ENCODE results near the gene SLC28A3. TPM values are rescaled to one million over a fixed set of nuclear protein-coding genes. Genes with fewer than 3 reads are reported as not detected.
"Not testable (repeated sequence)": the region's sequence is repeated elsewhere in the genome, so short reads cannot be mapped to it uniquely, and the experiment has no call there.

The SLC28A3 gene
- under 1 TPM in 1 of 9 donors, not detected in 8; under 0.01 TPM for total RNA-seq
- under 1 TPM in 2 of 3 donors, not detected in 1; 0.04 to 0.40 TPM for polyA plus RNA-seq
- long read RNA-seq, donor 1: 0 reads
- long read RNA-seq, donor 2: 0 reads
- long read RNA-seq, donor 3: 0 reads
- long read RNA-seq, donor 4: 0 reads
- long read RNA-seq, donor 5: 0 reads
- long read RNA-seq, donor 6: 0 reads
- long read RNA-seq, donor 7: 0 reads
- long read RNA-seq, donor 8: 0 reads
- long read RNA-seq, donor 9: 0 reads
- long read RNA-seq, donor 10: 0 reads

- Histone ChIP-seq H3K27me3 (no peaks in the 10 kb centered on the region), H3K36me3 (replicated peaks in 1 of 2) (no peaks in the 10 kb centered on the region), H3K27ac (no peak within 1 kb of the TSS), H3K4me3 (no peak within 1 kb of the TSS), H3K9me3 (replicated peaks in 1 of 3) (no peaks in the 10 kb centered on the region), H3K4me1 (replicated peaks in 1 of 2) (no peaks in the 10 kb centered on the region)
- intact Hi-C loops (cut with DNase I): no loop called here
- 85 to 94% (median 88%) methylated on average over 5 of the region's 5 CpGs for WGBS, 4 donors
- no peak for TF ChIP-seq CTCF (IDR thresholded peaks at IDR 0.05)
- no peak for DNase-seq
Observed at GRCh38 chr9:84340535-84340934, at the start of gene SLC28A3. Gene SLC28A3 (minus strand): TSS chr9:84340758. CDS start chr9:84340633, 125 bp downstream.

GRCh38 chr9:84390254-84390653, 49.7 kb upstream of the SLC28A3 start:
- not testable (repeated sequence) for H3K9me3 ChIP-seq (replicated peaks in 1 of 3); H3K4me3 ChIP-seq; H3K27me3 ChIP-seq; DNase-seq; H3K4me1 ChIP-seq (replicated peaks in 1 of 2); H3K36me3 ChIP-seq (replicated peaks in 1 of 2); H3K27ac ChIP-seq
- intact Hi-C loops (cut with DNase I): loop anchor here in 1 of 2 donors (10.0 kb wide), 2 partner anchors 755 to 1215 kb away; no protein-coding TSS in a partner anchor
- 53 to 69% (median 64%) methylated on average over 7 of the region's 7 CpGs for WGBS, 4 donors

GRCh38 chr9:84387821-84388220, 47.3 kb upstream of the SLC28A3 start:
- Histone ChIP-seq H3K9me3 (replicated peaks in 1 of 3) (no peaks in the 10 kb centered on the region), H3K36me3 (replicated peaks in 1 of 2) (no peaks in the 10 kb centered on the region), H3K4me3 (no peak overlapping the region), H3K27me3 (peaks cover 3% of the 10 kb centered on the region), H3K4me1 (replicated peaks in 1 of 2) (peaks cover 0 to 8% of the 10 kb centered on the region in 2 donors), H3K27ac (no peak overlapping the region)
- intact Hi-C loops (cut with DNase I): no loop called here
- WGBS, 4 donors: 80 to 89% (median 86%) methylated on average over 5 of the region's 5 CpGs
- DNase-seq: no peak
- no peak for TF ChIP-seq CTCF (IDR thresholded peaks at IDR 0.05)

- Histone ChIP-seq H3K27ac (no peak overlapping the region), H3K27me3 (peaks cover 3% of the 10 kb centered on the region), H3K4me3 (no peak overlapping the region), H3K9me3 (replicated peaks in 1 of 3) (no peaks in the 10 kb centered on the region), H3K36me3 (replicated peaks in 1 of 2) (no peaks in the 10 kb centered on the region), H3K4me1 (replicated peaks in 1 of 2) (peaks cover 0 to 9% of the 10 kb centered on the region in 2 donors)
- intact Hi-C loops (cut with DNase I): no loop called here
- DNase-seq: no peak
- TF ChIP-seq CTCF (IDR thresholded peaks at IDR 0.05) (no peak), POLR2A (IDR thresholded peaks at IDR 0.05) (no peak)
- 88 to 97% (median 95%) methylated on average over 1 of the region's 1 CpG for WGBS, 4 donors
Observed at GRCh38 chr9:84386753-84387152, 46.2 kb upstream of the SLC28A3 start.
